IMR-90 (cell line): ENCODE data around the gene CKAP4. TPM values are rescaled to one million over a fixed set of nuclear protein-coding genes. Genes with fewer than 3 reads are reported as not detected.

Experiments used
- ATAC-seq: fragments of 200-7000 bp; cut with Tn5 transposase; 2 replicates; pipeline ENCODE4 v1.9.1; 2020; ENCODE audit warnings: low read depth, mild to moderate bottlenecking, moderate library complexity
- BruUV-seq: library from RNA; stranded (reverse); fragments of 400-500 nt; replicated peaks from 2 replicates; lab custom pipeline; 2021; lab: Mats Ljungman, UMichigan
- CTCF ChIA-PET: fragments of 300-600 bp; formaldehyde crosslinking; extraction: SDS; loops from one replicate; lab custom pipeline; 2021; ENCODE audit warnings: antibody characterized with exemption; lab: Yijun Ruan, JAX
- POLR2A ChIA-PET: fragments of 300-600 bp; sonication (Branson Sonifier 250); formaldehyde crosslinking; loops from one replicate; lab custom pipeline; 2022; ENCODE audit warnings: antibody characterized with exemption; ENCODE audit not compliant: unreplicated experiment; lab: Charles Lee
- DNase-seq: peaks from one replicate; pipeline ENCODE4 v3.0.0; 2013
- H2AFZ ChIP-seq: replicated peaks from 2 replicates; pipeline ENCODE3; 2013; ENCODE audit warnings: low read length, mild to moderate bottlenecking; ENCODE audit not compliant: poor library complexity
- H2AK5ac ChIP-seq: 2 replicates; pipeline ENCODE4 v1.6.1; 2013; ENCODE audit warnings: low read depth, low read length, inconsistent platforms
- H2AK9ac ChIP-seq: replicated peaks from 2 replicates; pipeline ENCODE3; 2013; ENCODE audit warnings: mild to moderate bottlenecking, low read depth, low read length, moderate library complexity; ENCODE audit not compliant: poor library complexity
- H2BK120ac ChIP-seq: 2 replicates; pipeline ENCODE4 v1.6.1; 2013; ENCODE audit warnings: low read depth, low read length, inconsistent platforms
- H2BK15ac ChIP-seq: 3 replicates; pipeline ENCODE4 v1.6.1; 2013; ENCODE audit warnings: low read depth, low read length, inconsistent platforms
- H2BK20ac ChIP-seq: 2 replicates; pipeline ENCODE4 v1.6.1; 2013; ENCODE audit warnings: low read depth, mild to moderate bottlenecking, inconsistent platforms, low read length, moderate library complexity
- H2BK5ac ChIP-seq: 2 replicates; pipeline ENCODE4 v1.6.1; 2013; ENCODE audit warnings: mild to moderate bottlenecking, low read depth, low read length, inconsistent platforms; ENCODE audit not compliant: poor library complexity, severe bottlenecking
- H3K14ac ChIP-seq: replicated peaks from 2 replicates; pipeline ENCODE4 v1.6.1; 2013; ENCODE audit warnings: low read depth, low read length, inconsistent platforms
- H3K18ac ChIP-seq: 2 replicates; pipeline ENCODE4 v1.6.1; 2013; ENCODE audit warnings: low read depth, low read length, control low read depth
- H3K23ac ChIP-seq: 2 replicates; pipeline ENCODE4 v1.6.1; 2013; ENCODE audit warnings: low read depth, low read length, inconsistent platforms
- H3K27ac ChIP-seq: 2 replicates; pipeline ENCODE4 v1.5.1; 2013; ENCODE audit warnings: mild to moderate bottlenecking, control low read depth, low read length; ENCODE audit not compliant: insufficient read depth
- H3K27me3 ChIP-seq: 2 replicates; pipeline ENCODE4 v1.6.1; 2013; ENCODE audit warnings: low read length; ENCODE audit not compliant: control insufficient read depth, insufficient read depth
- H3K36me3 ChIP-seq: 2 replicates; pipeline ENCODE4 v1.6.1; 2013; ENCODE audit warnings: low read length, mixed read lengths; ENCODE audit not compliant: control insufficient read depth, insufficient read depth
- H3K4ac ChIP-seq: 2 replicates; pipeline ENCODE4 v1.6.1; 2013; ENCODE audit warnings: low read depth, low read length, inconsistent platforms
- H3K4me1 ChIP-seq: 2 replicates; pipeline ENCODE4 v1.6.1; 2013; ENCODE audit warnings: low read length, mixed read lengths; ENCODE audit not compliant: control insufficient read depth, insufficient read depth
- H3K4me2 ChIP-seq: 2 replicates; pipeline ENCODE4 v1.6.1; 2013; ENCODE audit warnings: low read depth, mild to moderate bottlenecking, control low read depth, low read length, moderate library complexity
- H3K4me3 ChIP-seq: 2 replicates; pipeline ENCODE4 v1.5.1; 2013; ENCODE audit warnings: low read depth, mild to moderate bottlenecking, control low read depth, low read length, moderate library complexity; ENCODE audit not compliant: insufficient read depth
- H3K56ac ChIP-seq: 2 replicates; pipeline ENCODE4 v1.6.1; 2013; ENCODE audit warnings: low read length, inconsistent platforms; ENCODE audit not compliant: insufficient read depth; ENCODE audit errors: extremely low read depth
- H3K79me1 ChIP-seq, 2 experiments: 2 replicates each; pipeline ENCODE4 v1.6.1; 2013; ENCODE audit warnings: low read length in 2 of 2, inconsistent platforms in 1 of 2, low read depth in 1 of 2
- H3K9ac ChIP-seq: 2 replicates; pipeline ENCODE4 v1.6.1; 2013; ENCODE audit warnings: low read depth, low read length, control low read depth
- H3K9me1 ChIP-seq: 2 replicates; pipeline ENCODE4 v1.6.1; 2013; ENCODE audit warnings: low read length, inconsistent platforms; ENCODE audit not compliant: insufficient read depth
- H3K9me3 ChIP-seq: 2 replicates; pipeline ENCODE4 v1.6.1; 2013; ENCODE audit warnings: low read length; ENCODE audit not compliant: control insufficient read depth, insufficient read depth
- H4K20me1 ChIP-seq: 2 replicates; pipeline ENCODE4 v1.6.1; 2013; ENCODE audit warnings: low read length, inconsistent platforms; ENCODE audit not compliant: insufficient read depth
- H4K5ac ChIP-seq: 2 replicates; pipeline ENCODE4 v1.6.1; 2013; ENCODE audit warnings: mild to moderate bottlenecking, low read depth, low read length, control low read depth
- H4K8ac ChIP-seq, 2 experiments: 2 replicates each; pipeline ENCODE4 v1.6.1; 2013; ENCODE audit warnings: low read depth in 2 of 2, low read length in 2 of 2, control low read depth in 1 of 2, inconsistent platforms in 1 of 2
- H4K91ac ChIP-seq: 2 replicates; pipeline ENCODE4 v1.6.1; 2013; ENCODE audit warnings: low read depth, low read length, inconsistent platforms; ENCODE audit not compliant: insufficient read depth
- BHLHE40 ChIP-seq: fragments of 150-350 bp; IDR thresholded peaks from 2 replicates; pipeline ENCODE4 v1.6.1; 2016; ENCODE audit warnings: mild to moderate bottlenecking, low read depth, low read length
- CEBPB ChIP-seq: IDR thresholded peaks from 2 replicates; pipeline ENCODE4 v1.6.1; 2012; ENCODE audit warnings: low read depth, low read length, improper control_type of control experiment
- CHD1 ChIP-seq: IDR thresholded peaks from 2 replicates; pipeline ENCODE4 v1.6.1; 2012; ENCODE audit warnings: low read depth, low read length, improper control_type of control experiment
- ELK1 ChIP-seq: fragments of 150-350 bp; IDR thresholded peaks from 2 replicates; pipeline ENCODE4 v1.6.1; 2016; ENCODE audit warnings: low read depth, mild to moderate bottlenecking, low read length, moderate library complexity, borderline replicate concordance
- FOS ChIP-seq: fragments of 150-350 bp; IDR thresholded peaks from 2 replicates; pipeline ENCODE4 v1.6.1; 2016; ENCODE audit warnings: low read depth, low read length
- MAFK ChIP-seq: IDR thresholded peaks from 2 replicates; pipeline ENCODE4 v1.6.1; 2012; ENCODE audit warnings: low read depth, low read length, improper control_type of control experiment
- MAZ ChIP-seq: IDR thresholded peaks from 2 replicates; pipeline ENCODE4 v1.6.1; 2012; ENCODE audit warnings: low read depth, mild to moderate bottlenecking, low read length, improper control_type of control experiment, moderate library complexity, borderline replicate concordance
- MXI1 ChIP-seq: IDR thresholded peaks from 2 replicates; pipeline ENCODE4 v1.6.1; 2012; ENCODE audit warnings: low read depth, mild to moderate bottlenecking, low read length, moderate library complexity, borderline replicate concordance
- POLR2A ChIP-seq: IDR thresholded peaks from 2 replicates; pipeline ENCODE4 v1.6.1; 2012; ENCODE audit warnings: mild to moderate bottlenecking, low read depth, low read length
- RAD21 ChIP-seq: IDR thresholded peaks from 2 replicates; pipeline ENCODE4 v1.6.1; 2012; ENCODE audit warnings: low read length, improper control_type of control experiment
- RFX5 ChIP-seq: IDR thresholded peaks from 2 replicates; pipeline ENCODE4 v1.8.0; 2012; ENCODE audit warnings: low read depth, mild to moderate bottlenecking, low read length, moderate library complexity
- SMC3 ChIP-seq: fragments of 150-350 bp; IDR thresholded peaks from 2 replicates; pipeline ENCODE4 v1.6.1; 2016; ENCODE audit warnings: low read depth, mild to moderate bottlenecking, antibody characterized with exemption, low read length, moderate library complexity
- WGBS, 2 experiments: methylation state at CpG; one replicate each; pipeline versions ENCODE4 v1.1.5 to v1.1.7; 2013; ENCODE audit warnings: missing lambda C conversion rate in 2 of 2; ENCODE audit not compliant: insufficient read length in 1 of 2; ENCODE audit errors: extremely low coverage in 2 of 2; 5-methylcytosine and 5-hydroxymethylcytosine counted together
- dilution Hi-C: fragments of 300-500 bp; cut with HindIII; formaldehyde crosslinking; loops from one replicate; pipeline ENCODE4 v1.14.3; 2018; ENCODE audit warnings: low sequenced_read_pairs; ENCODE audit not compliant: unreplicated experiment
- in situ Hi-C: fragments of 300-500 bp; cut with MboI; formaldehyde crosslinking; loops from 3 replicates; pipeline ENCODE4 v1.14.3; 2019; ENCODE audit warnings: low sequenced_read_pairs, inconsistent platforms, mixed read lengths
- intact Hi-C: fragments of 100-400 bp; cut with micrococcal nuclease; formaldehyde crosslinking; loops from 2 replicates; pipeline ENCODE4 v1.10.0; 2022
- polyA plus RNA-seq, 3 experiments: library from polyadenylated mRNA; depleted of rRNA; stranded (reverse); fragments of >200 nt; gene quantifications; 2 replicates each; pipeline ENCODE4 v1.2.3, GENCODE V29; 2012; ENCODE audit warnings: low replicate concordance in 1 of 3
- total RNA-seq: library from RNA; depleted of rRNA; stranded (reverse); fragments of >200 nt; gene quantifications from 2 replicates; pipeline ENCODE4 v1.2.3, GENCODE V29; 2012
- TF ChIP-seq, protein P1 (sequence below): fragments of 150-350 bp; IDR thresholded peaks from 2 replicates; pipeline ENCODE4 v1.6.1; 2017; ENCODE audit warnings: mild to moderate bottlenecking, antibody characterized with exemption, low read length, low read depth

Gene CKAP4
- total and polyA plus RNA-seq, 2 of the 4 experiments (the other 2 are of a cell fraction): 94.5 to 297 TPM

- no peak overlapping the region for H4K8ac ChIP-seq
- peaks cover 29% of the 10 kb centered on the region for H3K27me3 ChIP-seq
- no peak overlapping the region for H2BK120ac ChIP-seq
- peaks cover 7% of the 10 kb centered on the region for H3K9me3 ChIP-seq
- no peak overlapping the region for H2AK5ac ChIP-seq
- H3K9ac ChIP-seq: no peak overlapping the region
- no peak overlapping the region for H3K14ac ChIP-seq
- no peak overlapping the region for H2BK15ac ChIP-seq
- no peak overlapping the region for H3K4ac ChIP-seq
- H4K20me1 ChIP-seq: no peaks in the 10 kb centered on the region
- H2AFZ ChIP-seq: no peak overlapping the region
- ChIA-PET CTCF (no interaction called here), POLR2A (no interaction called here)
- H4K91ac ChIP-seq: no peak overlapping the region
- no peaks in the 10 kb centered on the region for H3K4me1 ChIP-seq
- no peak overlapping the region for H2BK20ac ChIP-seq
- no CpG with 5 or more reads among the region's 2 CpGs for WGBS, 2 experiments
- no peak overlapping the region for H2AK9ac ChIP-seq
- in situ Hi-C loops: no loop called here
- ATAC-seq: no peak
- no TSS peak for BruUV-seq
- H3K4me3 ChIP-seq: no peak overlapping the region
- no peak overlapping the region for H3K23ac ChIP-seq
- no peak overlapping the region for H3K4me2 ChIP-seq
- no peak overlapping the region for H2BK5ac ChIP-seq
- no peak for DNase-seq
- dilution Hi-C loops: no loop called here
- no peak overlapping the region for H3K56ac ChIP-seq
- TF ChIP-seq RFX5 (no peak), SMC3 (no peak), MXI1 (no peak), ELK1 (no peak), BHLHE40 (no peak), FOS (no peak), POLR2A (no peak), CEBPB (no peak), MAZ (no peak), CHD1 (no peak), RAD21 (no peak), MAFK (no peak)
- TF ChIP-seq, protein P1, sequence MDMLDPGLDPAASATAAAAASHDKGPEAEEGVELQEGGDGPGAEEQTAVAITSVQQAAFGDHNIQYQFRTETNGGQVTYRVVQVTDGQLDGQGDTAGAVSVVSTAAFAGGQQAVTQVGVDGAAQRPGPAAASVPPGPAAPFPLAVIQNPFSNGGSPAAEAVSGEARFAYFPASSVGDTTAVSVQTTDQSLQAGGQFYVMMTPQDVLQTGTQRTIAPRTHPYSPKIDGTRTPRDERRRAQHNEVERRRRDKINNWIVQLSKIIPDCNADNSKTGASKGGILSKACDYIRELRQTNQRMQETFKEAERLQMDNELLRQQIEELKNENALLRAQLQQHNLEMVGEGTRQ: no peak
- intact Hi-C loops: no loop called here
- no peaks in the 10 kb centered on the region for H3K79me1 ChIP-seq
- no peaks in the 10 kb centered on the region for H3K36me3 ChIP-seq
- no peak overlapping the region for H3K18ac ChIP-seq
- no peak overlapping the region for H4K5ac ChIP-seq
- no peak overlapping the region for H3K27ac ChIP-seq
- 0 out of 2 replicates have a peak, but pooled peaks cover 3% of the 10 kb centered on the region for H3K9me1 ChIP-seq
These were observed 30.1 kb downstream of the CKAP4 start for GRCh38 chr12:106217706-106218105.
